H9 (cell line): ENCODE data around the gene ANKRD55. TPM values are rescaled to one million over a fixed set of nuclear protein-coding genes. Genes with fewer than 3 reads are reported as not detected.

Experiments
- DNase-seq: peaks from one replicate; pipeline ENCODE4 v3.0.0-alpha.2; 2017
- H2AFZ ChIP-seq: one replicate; pipeline ENCODE4 v1.6.1; 2013; ENCODE audit warnings: mild to moderate bottlenecking, low read length, control low read depth, moderate library complexity
- H2AK5ac ChIP-seq: 2 replicates; pipeline ENCODE4 v1.6.1; 2013; ENCODE audit warnings: low read length, control low read depth, mixed read lengths; ENCODE audit not compliant: insufficient read length
- H2BK120ac ChIP-seq: one replicate; pipeline ENCODE4 v1.6.1; 2013; ENCODE audit warnings: low read depth, mild to moderate bottlenecking, low read length, control low read depth, inconsistent platforms; ENCODE audit not compliant: poor library complexity, severe bottlenecking
- H2BK12ac ChIP-seq: 2 replicates; pipeline ENCODE4 v1.6.1; 2013; ENCODE audit warnings: low read length, control low read depth, mixed read lengths, low read depth; ENCODE audit not compliant: insufficient read length
- H2BK15ac ChIP-seq: 2 replicates; pipeline ENCODE4 v1.6.1; 2013; ENCODE audit warnings: low read depth, low read length, control low read depth
- H2BK20ac ChIP-seq: one replicate; pipeline ENCODE4 v1.6.1; 2013; ENCODE audit warnings: low read depth, mild to moderate bottlenecking, low read length, control low read depth, inconsistent platforms; ENCODE audit not compliant: poor library complexity, severe bottlenecking
- H2BK5ac ChIP-seq: 2 replicates; pipeline ENCODE4 v1.6.1; 2013; ENCODE audit warnings: low read length, control low read depth, mixed read lengths; ENCODE audit not compliant: insufficient read length
- H3K14ac ChIP-seq: 2 replicates; pipeline ENCODE4 v1.6.1; 2013; ENCODE audit warnings: low read length, control low read depth; ENCODE audit not compliant: insufficient read depth
- H3K18ac ChIP-seq: 2 replicates; pipeline ENCODE4 v1.6.1; 2013; ENCODE audit warnings: low read depth, mild to moderate bottlenecking, mixed read lengths, low read length, control low read depth; ENCODE audit not compliant: insufficient read length
- H3K23ac ChIP-seq: 2 replicates; pipeline ENCODE4 v1.6.1; 2013; ENCODE audit warnings: low read length, control low read depth, mixed read lengths, low read depth; ENCODE audit not compliant: insufficient read length
- H3K23me2 ChIP-seq: 2 replicates; pipeline ENCODE4 v1.6.1; 2013; ENCODE audit warnings: low read depth, mild to moderate bottlenecking, mixed read lengths, low read length, control low read depth; ENCODE audit not compliant: insufficient read length, poor library complexity, severe bottlenecking
- H3K27ac ChIP-seq: 2 replicates; pipeline ENCODE4 v1.5.1; 2013; ENCODE audit warnings: low read length, control low read depth, mixed read lengths, low read depth; ENCODE audit not compliant: insufficient read length
- H3K27me3 ChIP-seq: 2 replicates; pipeline ENCODE4 v1.6.1; 2013; ENCODE audit warnings: low read length, control low read depth, inconsistent platforms; ENCODE audit not compliant: insufficient read depth
- H3K4ac ChIP-seq: 2 replicates; pipeline ENCODE4 v1.6.1; 2013; ENCODE audit warnings: low read depth, mild to moderate bottlenecking, control low read depth, inconsistent platforms, low read length, moderate library complexity
- H3K4me1 ChIP-seq: 2 replicates; pipeline ENCODE4 v1.6.1; 2013; ENCODE audit warnings: low read length, control low read depth, inconsistent platforms; ENCODE audit not compliant: insufficient read depth
- H3K4me2 ChIP-seq: 2 replicates; pipeline ENCODE4 v1.6.1; 2013; ENCODE audit warnings: low read length, control low read depth, mixed read lengths; ENCODE audit not compliant: insufficient read length, insufficient read depth
- H3K56ac ChIP-seq: 2 replicates; pipeline ENCODE4 v1.6.1; 2013; ENCODE audit warnings: low read depth, mild to moderate bottlenecking, mixed read lengths, low read length, control low read depth; ENCODE audit not compliant: insufficient read length
- H3K79me1 ChIP-seq: 2 replicates; pipeline ENCODE4 v1.6.1; 2013; ENCODE audit warnings: low read depth, mild to moderate bottlenecking, moderate library complexity, low read length, control low read depth, inconsistent platforms; ENCODE audit not compliant: insufficient read depth, poor library complexity, severe bottlenecking
- H3K79me2 ChIP-seq: 2 replicates; pipeline ENCODE4 v1.6.1; 2013; ENCODE audit warnings: low read length, control low read depth, inconsistent platforms; ENCODE audit not compliant: insufficient read depth
- H3K9ac ChIP-seq: 2 replicates; pipeline ENCODE4 v1.6.1; 2013; ENCODE audit warnings: low read length, control low read depth, mixed read lengths; ENCODE audit not compliant: insufficient read length; ENCODE audit errors: extremely low read depth
- H3K9me3 ChIP-seq: one replicate; pipeline ENCODE4 v1.6.1; 2013; ENCODE audit warnings: low read depth, low read length, inconsistent platforms; ENCODE audit not compliant: control insufficient read depth
- H3T11ph ChIP-seq: one replicate; pipeline ENCODE4 v1.6.1; 2013; ENCODE audit warnings: mild to moderate bottlenecking, low read length, control low read depth, inconsistent platforms
- H4K20me1 ChIP-seq: one replicate; pipeline ENCODE4 v1.6.1; 2013; ENCODE audit not compliant: control insufficient read depth, insufficient read length, insufficient read depth
- H4K5ac ChIP-seq: 2 replicates; pipeline ENCODE4 v1.6.1; 2013; ENCODE audit warnings: low read depth, mild to moderate bottlenecking, mixed read lengths, low read length, control low read depth; ENCODE audit not compliant: insufficient read length
- H4K8ac ChIP-seq: replicated peaks from 2 replicates; pipeline ENCODE4 v1.6.1; 2013; ENCODE audit warnings: low read length, control low read depth, mixed read lengths, low read depth; ENCODE audit not compliant: insufficient read length
- H4K91ac ChIP-seq: 2 replicates; pipeline ENCODE4 v1.6.1; 2013; ENCODE audit warnings: low read depth, mild to moderate bottlenecking, moderate library complexity, mixed read lengths, low read length, control low read depth; ENCODE audit not compliant: insufficient read length
- H3K27ac Mint-ChIP-seq, 3 experiments: 2 replicates in 2 of 3; 3 replicates in 1 of 3; pipeline ENCODE4 v1.8.0; 2020 to 2021; ENCODE audit warnings: mixed read lengths in 3 of 3, mild to moderate bottlenecking in 1 of 3, moderate library complexity in 1 of 3
- H3K27me3 Mint-ChIP-seq: 2 replicates; pipeline ENCODE4 v1.8.0; 2021; ENCODE audit warnings: low read depth, mild to moderate bottlenecking, moderate library complexity, mixed read lengths
- H3K36me3 Mint-ChIP-seq, 3 experiments: 2 replicates in 2 of 3; 3 replicates in 1 of 3; pipeline ENCODE4 v1.8.0; 2020 to 2021; ENCODE audit warnings: low read depth in 3 of 3, mixed read lengths in 3 of 3; ENCODE audit not compliant: insufficient read depth in 1 of 3
- H3K4me1 Mint-ChIP-seq, 2 experiments: 2 replicates each; pipeline ENCODE4 v1.8.0; 2020; ENCODE audit warnings: mixed read lengths in 2 of 2
- H3K4me3 Mint-ChIP-seq, 2 experiments: 2 replicates in 1 of 2; 3 replicates in 1 of 2; pipeline ENCODE4 v1.8.0; 2020 to 2021; ENCODE audit warnings: mild to moderate bottlenecking in 2 of 2, mixed read lengths in 2 of 2, moderate library complexity in 1 of 2
- H3K9me3 Mint-ChIP-seq, 2 experiments: 2 replicates in 1 of 2; 3 replicates in 1 of 2; pipeline ENCODE4 v1.8.0; 2020; ENCODE audit warnings: mild to moderate bottlenecking in 2 of 2, mixed read lengths in 2 of 2, moderate library complexity in 1 of 2
- CTCF ChIP-seq: fragments of 200-600 bp; sonication (generic); conservative IDR thresholded peaks from 3 replicates; pipeline ENCODE4 v1.8.0; 2021; ENCODE audit warnings: antibody characterized with exemption, mild to moderate bottlenecking
- WGBS: extraction: QIAGEN DNeasy Blood & Tissue Kit; methylation state at CpG from one replicate; pipeline ENCODE4 v1.1.7; 2013; ENCODE audit warnings: missing lambda C conversion rate, low lambda C conversion rate, mixed read lengths; ENCODE audit not compliant: insufficient read length; ENCODE audit errors: extremely low coverage; 5-methylcytosine and 5-hydroxymethylcytosine counted together
- total RNA-seq: library from RNA; stranded (reverse); gene quantifications from 2 replicates; pipeline ENCODE4 v1.2.1, GENCODE V29; 2021

ANKRD55 gene
- total RNA-seq, 1 experiment from 2014 or later = not detected

DNA sequence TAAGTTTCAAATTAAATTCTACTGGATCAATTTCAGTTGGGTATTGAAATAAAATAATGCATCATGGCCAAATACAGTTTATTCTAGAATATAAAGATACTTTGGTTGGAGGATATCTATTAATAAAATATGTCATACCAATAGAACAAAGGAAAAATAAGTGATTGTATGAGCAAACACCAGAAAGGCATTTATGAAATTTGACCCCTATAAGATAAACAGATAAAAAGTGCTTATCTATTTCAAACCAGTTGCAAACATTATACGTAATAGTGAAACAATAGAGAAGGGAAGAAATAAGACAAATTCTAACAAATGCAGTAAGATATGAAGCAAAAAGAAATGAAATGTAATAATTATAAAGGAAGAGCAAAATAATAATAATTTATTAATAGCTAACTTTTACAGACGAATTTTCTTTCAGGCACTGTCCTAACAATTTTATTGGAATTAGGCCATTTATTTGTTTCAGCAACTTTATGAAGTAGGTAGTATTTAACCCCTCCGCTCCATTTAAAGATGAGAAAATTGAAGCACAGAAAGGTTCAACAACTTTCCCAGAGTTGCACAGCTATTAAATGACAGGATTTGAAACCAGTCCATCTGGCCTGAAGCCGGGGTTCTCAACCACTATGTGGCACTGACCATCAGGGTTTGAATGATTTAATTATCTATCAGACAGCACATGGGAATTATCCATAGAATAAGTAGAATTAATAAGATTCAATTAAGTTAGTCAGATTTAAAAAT lies 20.8 kb downstream of the ANKRD55 start:
- Histone ChIP-seq H3K4me2 (no peak overlapping the region), H4K20me1 (no peaks in the 10 kb centered on the region)

More for the DNA sequence above, 20.8 kb downstream of the ANKRD55 start:
- Mint-ChIP-seq H3K4me3 (no peak overlapping the region), H3K9me3 (peaks cover 11 to 18% of the 10 kb centered on the region in 2 experiments; a peak in 4 of 5 replicates), H3K36me3 (peaks cover 2 to 6% (median 4%) of the 10 kb centered on the region in 3 experiments; a peak in 5 of 7 replicates), H3K27ac (no peak overlapping the region), H3K4me1 (no peaks in the 10 kb centered on the region), H3K27me3 (no peaks in the 10 kb centered on the region)
- no peaks in the 10 kb centered on the region for H3K79me2 ChIP-seq
- no peak overlapping the region for H3K9ac ChIP-seq
- H4K8ac ChIP-seq = no peak overlapping the region
- no peak overlapping the region for H3K27ac ChIP-seq
- no peak overlapping the region for H2AFZ ChIP-seq
- H2BK5ac ChIP-seq = no peak overlapping the region
- H3K4me1 ChIP-seq = no peaks in the 10 kb centered on the region; the same call in 1 of the 2 replicates
- no peak overlapping the region for H3K56ac ChIP-seq
- no peak overlapping the region for H4K91ac ChIP-seq
- WGBS = no CpG with 5 or more reads among the region's 4 CpGs
- no peak overlapping the region for H2BK12ac ChIP-seq
- no peaks in the 10 kb centered on the region for H3K79me1 ChIP-seq
- no peak overlapping the region for H3K4ac ChIP-seq
- no peak overlapping the region for H2BK15ac ChIP-seq
- no peak overlapping the region for H2BK120ac ChIP-seq
- H3T11ph ChIP-seq = no peak overlapping the region
- no peak overlapping the region for H3K18ac ChIP-seq
- no peak overlapping the region for H2BK20ac ChIP-seq
- H2AK5ac ChIP-seq = no peak overlapping the region
- no peak for DNase-seq
- no peaks in the 10 kb centered on the region for H3K23me2 ChIP-seq
- H3K23ac ChIP-seq = no peak overlapping the region
- H3K27me3 ChIP-seq = no peaks in the 10 kb centered on the region
- H4K5ac ChIP-seq = no peak overlapping the region
- H3K9me3 ChIP-seq = no peaks in the 10 kb centered on the region
- no peak overlapping the region for H3K14ac ChIP-seq
- TF ChIP-seq CTCF = no peak
